ENCODE measurements around the gene GATD1. TPM values are rescaled to one million over a fixed set of nuclear protein-coding genes. Genes with fewer than 3 reads are reported as not detected.

Gene GATD1
- total RNA-seq, 1 donor from 2014 or later, result 63.3 TPM

- peaks cover 13% of the 10 kb centered on the region for H3K4me1 Mint-ChIP-seq
- no peaks in the 10 kb centered on the region for H3K27me3 Mint-ChIP-seq
- DNase-seq, result no peak
- ChIA-PET POLR2A (no interaction called here), CTCF (no interaction called here)
- H3K36me3 Mint-ChIP-seq (ENCODE audit: low read depth), result peaks cover 22% of the 10 kb centered on the region
- no peak overlapping the region for H3K4me3 Mint-ChIP-seq
- ATAC-seq (ENCODE audit: low read depth), result no peak
- intact Hi-C loops (cut with micrococcal nuclease), result no loop called here
- no peaks in the 10 kb centered on the region for H3K9me3 Mint-ChIP-seq
- H3K27ac Mint-ChIP-seq, result no peak overlapping the region
- TF ChIP-seq CTCF (IDR thresholded peaks at IDR 0.05), result no peak
Measured at GRCh38 chr11:773425-773824, 3.9 kb downstream of the GATD1 start.

- no peak for TF ChIP-seq CTCF (IDR thresholded peaks at IDR 0.05)
- no peaks in the 10 kb centered on the region for H3K9me3 Mint-ChIP-seq
- POLR2A ChIA-PET, result no interaction called here
- peaks cover 11% of the 10 kb centered on the region for H3K4me1 Mint-ChIP-seq
- intact Hi-C loops (cut with micrococcal nuclease), result no loop called here
- H3K27ac Mint-ChIP-seq, result no peak overlapping the region
- ATAC-seq (ENCODE audit: low read depth), result no peak
- CTCF ChIA-PET, result no interaction called here
- H3K4me3 Mint-ChIP-seq, result no peak overlapping the region
- H3K27me3 Mint-ChIP-seq, result no peaks in the 10 kb centered on the region
- no peak for DNase-seq
- H3K36me3 Mint-ChIP-seq (ENCODE audit: low read depth), result peaks cover 22% of the 10 kb centered on the region
Measured at GRCh38 chr11:772429-773390, 4.6 kb downstream of the GATD1 start.

- Mint-ChIP-seq H3K27ac (no peak overlapping the region), H3K27me3 (no peaks in the 10 kb centered on the region), H3K4me3 (no peak overlapping the region), H3K4me1 (peaks cover 11% of the 10 kb centered on the region), H3K36me3 (ENCODE audit: low read depth) (peaks cover 27% of the 10 kb centered on the region), H3K9me3 (no peaks in the 10 kb centered on the region)
- ChIA-PET POLR2A (no interaction called here), CTCF (no interaction called here)
- no peak for TF ChIP-seq CTCF (IDR thresholded peaks at IDR 0.05)
- DNase-seq (no peak), ATAC-seq (ENCODE audit: low read depth) (no peak)
- intact Hi-C loops (cut with micrococcal nuclease), result no loop called here
Measured at GRCh38 chr11:771617-772204, 5.6 kb downstream of the GATD1 start.

GRCh38 chr11:770642-771616, 6.4 kb downstream of the GATD1 start:
- Mint-ChIP-seq H3K9me3 (no peaks in the 10 kb centered on the region), H3K27ac (no peak overlapping the region), H3K4me1 (peaks cover 5% of the 10 kb centered on the region), H3K27me3 (no peaks in the 10 kb centered on the region), H3K4me3 (no peak overlapping the region), H3K36me3 (ENCODE audit: low read depth) (peaks cover 32% of the 10 kb centered on the region)
- ChIA-PET CTCF (no interaction called here), POLR2A (interaction anchor here (0.9 kb wide), 1 partner anchor 48 kb away, joined by 3 read pairs; the partner anchor contains the start of gene PNPLA2)
- no peak for ATAC-seq (ENCODE audit: low read depth)
- TF ChIP-seq CTCF (IDR thresholded peaks at IDR 0.05), result no peak
- intact Hi-C loops (cut with micrococcal nuclease), result no loop called here
- no peak for DNase-seq

Measured in activated B cell treated with CpG ODN at 0.5 μM for 24 hours (primary cell).